Ovary (tissue), 3 donors: ENCODE measurements around the gene GTF2H2.

Experiments
- POLR2A ChIP-seq: fragments of 450-650 bp; IDR thresholded peaks from one replicate; pipeline ENCODE4 v1.6.1; 2017; ENCODE audit warnings: antibody characterized with exemption, mild to moderate bottlenecking, moderate library complexity
- TF ChIP-seq, protein P1 (sequence below), 3 donors: fragments of 450-650 bp in 2 of 3; fragments of 200-600 bp in 1 of 3; IDR thresholded peaks; one replicate each; pipeline versions ENCODE4 v1.5.1 to v1.8.0; 2016 to 2022; ENCODE audit warnings: antibody characterized with exemption in 3 of 3, mild to moderate bottlenecking in 1 of 3
- donor health status: DM: no; HTN: no; CAD: no.

GRCh38 chr5:71011194-71011792 lies 56.2 kb downstream of the GTF2H2 start:
- TF ChIP-seq, protein P1, sequence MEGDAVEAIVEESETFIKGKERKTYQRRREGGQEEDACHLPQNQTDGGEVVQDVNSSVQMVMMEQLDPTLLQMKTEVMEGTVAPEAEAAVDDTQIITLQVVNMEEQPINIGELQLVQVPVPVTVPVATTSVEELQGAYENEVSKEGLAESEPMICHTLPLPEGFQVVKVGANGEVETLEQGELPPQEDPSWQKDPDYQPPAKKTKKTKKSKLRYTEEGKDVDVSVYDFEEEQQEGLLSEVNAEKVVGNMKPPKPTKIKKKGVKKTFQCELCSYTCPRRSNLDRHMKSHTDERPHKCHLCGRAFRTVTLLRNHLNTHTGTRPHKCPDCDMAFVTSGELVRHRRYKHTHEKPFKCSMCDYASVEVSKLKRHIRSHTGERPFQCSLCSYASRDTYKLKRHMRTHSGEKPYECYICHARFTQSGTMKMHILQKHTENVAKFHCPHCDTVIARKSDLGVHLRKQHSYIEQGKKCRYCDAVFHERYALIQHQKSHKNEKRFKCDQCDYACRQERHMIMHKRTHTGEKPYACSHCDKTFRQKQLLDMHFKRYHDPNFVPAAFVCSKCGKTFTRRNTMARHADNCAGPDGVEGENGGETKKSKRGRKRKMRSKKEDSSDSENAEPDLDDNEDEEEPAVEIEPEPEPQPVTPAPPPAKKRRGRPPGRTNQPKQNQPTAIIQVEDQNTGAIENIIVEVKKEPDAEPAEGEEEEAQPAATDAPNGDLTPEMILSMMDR (IDR thresholded peaks at IDR 0.05), result no peak
- no peak for TF ChIP-seq POLR2A
